ENCODE measurements around the gene MRPL48. TPM values are rescaled to one million over a fixed set of nuclear protein-coding genes. Genes with fewer than 3 reads are reported as not detected.
"Not testable (repeated sequence)": the region's sequence is repeated elsewhere in the genome, so short reads cannot be mapped to it uniquely, and the experiment has no call there.

MRPL48 gene
- total RNA-seq, 2 experiments from 2014 or later = 49.2 to 53.5 TPM

- Mint-ChIP-seq H3K4me3 (no peak overlapping the region), H3K27ac (no peak overlapping the region), H3K27me3 (ENCODE audit: low read depth) (no peaks in the 10 kb centered on the region), H3K9me3 (no peaks in the 10 kb centered on the region), H3K4me1 (ENCODE audit: low read depth) (peaks cover 43% of the 10 kb centered on the region), H3K36me3 (ENCODE audit: low read depth) (peaks cover 5% of the 10 kb centered on the region)
- no peak for DNase-seq
- intact Hi-C loops (cut with micrococcal nuclease) = no loop called here
- CTCF ChIA-PET = interaction anchor here (0.8 to 1.0 kb wide), 3 partner anchors 10 to 22 kb away, joined by 3 read pairs; no protein-coding TSS in a partner anchor
These were observed 30.1 kb upstream of the MRPL48 start for GRCh38 chr11:73757598-73757997.

- Mint-ChIP-seq H3K27me3 (ENCODE audit: low read depth) (no peaks in the 10 kb centered on the region), H3K4me1 (ENCODE audit: low read depth) (peaks cover 47% of the 10 kb centered on the region), H3K27ac (no peak overlapping the region), H3K36me3 (ENCODE audit: low read depth) (peaks cover 5% of the 10 kb centered on the region), H3K9me3 (no peaks in the 10 kb centered on the region), H3K4me3 (peak overlapping the region; percentile 34)
- DNase-seq = no peak
- CTCF ChIA-PET = interaction anchor here (0.7 to 0.8 kb wide), 2 partner anchors 17 to 863 kb away, joined by 3 read pairs; no protein-coding TSS in a partner anchor
- intact Hi-C loops (cut with micrococcal nuclease) = no loop called here
These were observed 29.2 kb upstream of the MRPL48 start for GRCh38 chr11:73758451-73758850.

DNA sequence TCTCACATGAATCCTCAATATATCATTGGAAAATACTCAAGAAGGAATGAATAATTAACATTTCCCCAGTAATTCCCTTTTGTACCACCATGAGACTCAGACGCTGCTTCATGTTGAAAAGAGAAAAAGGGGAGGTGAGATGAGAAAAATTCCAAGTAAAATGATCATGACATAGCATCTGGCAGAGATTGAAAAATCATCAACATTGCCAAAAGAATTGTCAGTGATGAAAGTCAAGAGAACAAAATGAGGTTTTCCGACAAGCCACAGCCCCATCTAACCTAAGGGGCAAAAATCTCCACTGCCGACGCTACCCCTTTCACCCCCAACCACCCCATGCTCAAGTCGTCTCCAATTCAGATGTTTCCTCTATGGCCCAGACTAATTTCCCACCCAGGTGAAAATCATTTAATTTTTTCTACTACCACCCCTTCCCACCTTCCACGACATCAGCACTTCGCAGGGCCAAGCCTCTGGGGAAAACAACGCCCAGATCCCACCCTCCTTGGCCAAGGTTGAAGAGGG lies 28.0 kb upstream of the MRPL48 start:
- CTCF ChIA-PET = no interaction called here
- H3K27ac Mint-ChIP-seq = peak overlapping the region; percentile 69
- H3K4me1 Mint-ChIP-seq (ENCODE audit: low read depth) = peaks cover 38% of the 10 kb centered on the region
- peaks cover 3% of the 10 kb centered on the region for H3K36me3 Mint-ChIP-seq (ENCODE audit: low read depth)
- intact Hi-C loops (cut with micrococcal nuclease) = loop anchor here (10.0 kb wide), 2 partner anchors 385 to 635 kb away; partner anchors contain the start of genes PGM2L1 and RELT
- DNase-seq = no peak
- H3K4me3 Mint-ChIP-seq = peak overlapping the region; percentile 88
- H3K9me3 Mint-ChIP-seq = no peaks in the 10 kb centered on the region
- H3K27me3 Mint-ChIP-seq (ENCODE audit: low read depth) = no peaks in the 10 kb centered on the region

DNA sequence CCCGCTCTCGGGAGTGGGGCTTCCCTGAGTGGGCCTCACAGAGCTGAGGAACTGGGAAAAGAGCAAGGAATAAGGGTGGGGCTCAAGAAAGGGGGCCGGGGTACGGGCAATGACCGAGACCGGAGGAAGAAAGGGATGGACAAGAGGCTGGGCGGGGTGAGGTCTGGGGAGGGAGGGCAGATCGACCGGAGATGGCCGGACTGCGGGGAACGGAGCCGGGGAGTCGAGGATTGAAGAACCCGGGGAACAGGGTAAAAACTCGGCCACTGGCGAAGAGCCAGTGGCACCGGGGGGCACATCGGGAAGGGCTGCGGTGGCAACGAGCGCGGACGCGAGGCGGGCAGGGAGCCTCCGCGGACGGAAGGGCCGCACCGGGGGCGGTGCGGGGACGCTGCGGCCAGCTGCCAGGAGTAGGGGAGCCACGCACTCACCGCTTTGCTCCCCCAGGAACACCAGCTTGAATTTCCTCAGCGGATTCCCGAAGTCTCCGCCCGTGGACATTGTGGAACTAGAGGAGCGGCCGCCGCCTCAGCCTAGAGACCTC lies 27.5 kb upstream of the MRPL48 start:
- Mint-ChIP-seq H3K36me3 (ENCODE audit: low read depth) (peaks cover 3% of the 10 kb centered on the region), H3K27ac (peak overlapping the region; percentile 69), H3K4me1 (ENCODE audit: low read depth) (peaks cover 38% of the 10 kb centered on the region), H3K4me3 (peak overlapping the region; percentile 88), H3K9me3 (no peaks in the 10 kb centered on the region), H3K27me3 (ENCODE audit: low read depth) (no peaks in the 10 kb centered on the region)
- DNase-seq = peak; percentile 12
- CTCF ChIA-PET = no interaction called here
- intact Hi-C loops (cut with micrococcal nuclease) = loop anchor here (10.0 kb wide), 2 partner anchors 385 to 635 kb away; partner anchors contain the start of genes PGM2L1 and RELT

DNA sequence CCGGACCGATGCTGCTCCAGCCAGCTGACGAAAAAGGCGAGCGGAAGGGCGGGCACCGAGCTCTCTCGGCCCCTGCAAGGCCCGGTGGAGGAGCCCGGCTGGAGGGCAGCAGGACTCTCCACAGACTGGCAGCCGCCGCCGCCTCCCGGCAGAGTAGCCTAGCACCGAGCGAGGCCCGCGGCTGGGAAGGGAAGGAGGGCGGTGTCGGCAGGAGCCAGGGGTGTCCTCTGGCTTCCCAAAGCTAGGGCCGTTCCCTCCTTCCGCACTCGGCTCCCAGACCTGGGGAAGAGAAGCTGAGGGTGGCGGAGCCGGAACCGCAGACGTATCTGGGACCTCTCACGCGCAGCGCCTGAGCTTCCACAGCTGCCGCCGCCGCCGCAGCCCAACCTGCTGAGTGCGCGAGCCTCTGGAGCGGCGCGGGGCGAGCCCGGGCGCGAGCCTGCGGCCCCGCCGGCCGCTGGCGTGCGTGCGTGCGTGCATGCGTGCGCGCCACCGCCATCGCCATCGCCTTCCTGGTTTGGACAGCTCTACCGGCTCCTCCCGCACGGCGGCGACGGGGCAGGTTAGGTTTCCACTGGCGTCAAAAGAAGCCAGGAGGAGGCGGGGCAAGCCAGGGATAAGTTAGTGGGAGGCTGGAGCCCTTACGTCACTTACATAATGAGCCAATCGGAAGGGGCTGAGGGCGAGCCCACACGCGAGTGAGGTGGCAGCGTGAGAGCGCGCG lies 26.8 kb upstream of the MRPL48 start, which contains the start of gene RAB6A:
Gene RAB6A (minus strand): TSS at position 396 of the 724 bp plus-strand sequence. CDS start 439 bp downstream, outside the sequence.
- peak; percentile 100 for DNase-seq
- intact Hi-C loops (cut with micrococcal nuclease) = loop anchor here (1.0 to 10.0 kb wide), 8 partner anchors 18 to 831 kb away; partner anchors contain the start of genes C2CD3, COA4, FAM168A and PAAF1
- Mint-ChIP-seq H3K9me3 (no peaks in the 10 kb centered on the region), H3K4me3 (peak within 1 kb of the TSS; percentile 88), H3K27me3 (ENCODE audit: low read depth) (no peaks in the 10 kb centered on the region), H3K4me1 (ENCODE audit: low read depth) (peaks cover 34% of the 10 kb centered on the region), H3K27ac (peak within 1 kb of the TSS; percentile 90), H3K36me3 (ENCODE audit: low read depth) (peaks cover 3% of the 10 kb centered on the region)
- CTCF ChIA-PET = interaction anchor here (0.5 to 1.5 kb wide), 2 partner anchors 18 to 130 kb away, joined by 3 to 10 read pairs; no protein-coding TSS in a partner anchor

DNA sequence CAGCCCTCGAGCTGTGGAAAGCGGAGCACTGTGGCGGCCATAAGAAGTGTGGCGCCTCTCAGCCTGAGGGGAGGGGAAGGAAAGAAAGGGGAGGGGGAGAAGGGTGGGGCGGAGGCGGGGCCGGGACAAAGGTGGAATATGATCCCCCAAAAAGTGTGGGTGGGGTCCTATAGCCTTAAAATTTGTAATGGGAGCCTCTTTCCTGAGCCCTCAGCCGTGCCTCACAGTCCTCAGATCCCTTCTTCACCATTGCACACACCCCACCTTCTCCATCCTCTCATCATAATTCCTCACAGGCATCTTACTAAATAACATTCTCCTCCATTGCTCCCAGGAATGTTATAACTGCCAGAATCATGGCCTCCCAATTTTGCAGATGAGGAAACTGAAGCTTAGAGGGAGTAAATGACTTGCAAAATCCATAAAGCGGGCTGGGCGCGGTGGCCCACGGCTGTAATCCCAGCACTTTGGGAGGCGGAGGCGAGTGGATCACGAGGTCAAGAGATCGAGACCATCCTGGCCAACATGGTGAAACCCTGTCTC lies 26.2 kb upstream of the MRPL48 start:
- H3K9me3 Mint-ChIP-seq = no peaks in the 10 kb centered on the region
- peaks cover 3% of the 10 kb centered on the region for H3K36me3 Mint-ChIP-seq (ENCODE audit: low read depth)
- no peaks in the 10 kb centered on the region for H3K27me3 Mint-ChIP-seq (ENCODE audit: low read depth)
- intact Hi-C loops (cut with micrococcal nuclease) = loop anchor here (1.0 to 10.0 kb wide), 8 partner anchors 18 to 831 kb away; partner anchors contain the start of genes C2CD3, COA4, FAM168A and PAAF1
- peaks cover 34% of the 10 kb centered on the region for H3K4me1 Mint-ChIP-seq (ENCODE audit: low read depth)
- H3K27ac Mint-ChIP-seq = peak overlapping the region; percentile 90
- CTCF ChIA-PET = interaction anchor here (0.5 to 1.5 kb wide), 3 partner anchors 17 to 131 kb away, joined by 3 to 10 read pairs (median 4); partner anchors contain the start of gene MRPL48
- peak overlapping the region; percentile 88 for H3K4me3 Mint-ChIP-seq
- DNase-seq = no peak

- intact Hi-C loops (cut with micrococcal nuclease) = loop anchor here (10.0 kb wide), 2 partner anchors 388 to 632 kb away; partner anchors contain the start of genes PGM2L1 and RELT
These were observed 24.9 kb upstream of the MRPL48 start for GRCh38 chr11:73762732-73763131.

DNA sequence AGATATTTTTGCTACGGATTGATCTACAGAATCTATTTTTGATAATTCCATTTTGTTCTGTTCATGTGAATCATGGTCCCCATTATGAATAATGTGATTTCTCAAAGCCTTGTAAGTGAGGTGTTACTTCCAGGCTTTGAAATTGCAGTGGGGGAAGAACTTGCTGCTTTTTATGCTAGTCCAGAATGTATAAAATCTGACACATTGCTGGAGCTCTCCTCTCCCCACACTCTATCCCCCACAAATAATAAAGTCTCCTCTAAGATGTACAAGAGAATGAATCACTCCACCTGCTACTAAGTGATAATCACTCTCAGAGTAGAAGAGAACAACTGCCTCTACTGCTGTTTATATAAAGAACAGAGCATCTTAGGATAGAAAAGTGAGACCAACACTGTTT lies 20.9 kb upstream of the MRPL48 start:
- H3K4me3 Mint-ChIP-seq = no peak overlapping the region
- H3K36me3 Mint-ChIP-seq (ENCODE audit: low read depth) = no peaks in the 10 kb centered on the region

More at GRCh38 chr11:73762732-73763131, 24.9 kb upstream of the MRPL48 start:
- no peak for DNase-seq
- Mint-ChIP-seq H3K27ac (no peak overlapping the region), H3K4me3 (no peak overlapping the region), H3K36me3 (ENCODE audit: low read depth) (peaks cover 2% of the 10 kb centered on the region), H3K9me3 (no peaks in the 10 kb centered on the region), H3K27me3 (ENCODE audit: low read depth) (peaks cover 4% of the 10 kb centered on the region), H3K4me1 (ENCODE audit: low read depth) (peaks cover 30% of the 10 kb centered on the region)
- CTCF ChIA-PET = interaction anchor here (0.8 to 1.0 kb wide), 3 partner anchors 21 to 25 kb away, joined by 4 to 6 read pairs (median 4); partner anchors contain the start of gene MRPL48

GRCh38 chr11:73770811-73771210 lies 16.9 kb upstream of the MRPL48 start:
- CTCF ChIA-PET; H3K9me3 Mint-ChIP-seq; H3K27me3 Mint-ChIP-seq (ENCODE audit: low read depth); H3K27ac Mint-ChIP-seq; DNase-seq; intact Hi-C loops (cut with micrococcal nuclease); H3K36me3 Mint-ChIP-seq (ENCODE audit: low read depth); H3K4me3 Mint-ChIP-seq; H3K4me1 Mint-ChIP-seq (ENCODE audit: low read depth): not testable (repeated sequence)

More for the DNA sequence above, 20.9 kb upstream of the MRPL48 start:
- Mint-ChIP-seq H3K4me1 (ENCODE audit: low read depth) (peaks cover 7% of the 10 kb centered on the region), H3K27me3 (ENCODE audit: low read depth) (peaks cover 4% of the 10 kb centered on the region), H3K9me3 (no peaks in the 10 kb centered on the region), H3K27ac (no peak overlapping the region)
- intact Hi-C loops (cut with micrococcal nuclease) = loop anchor here (10.0 kb wide), 2 partner anchors 392 to 628 kb away; partner anchors contain the start of genes PGM2L1 and RELT
- CTCF ChIA-PET = interaction anchor here (1.6 kb wide), 1 partner anchor 12 kb away, joined by 6 read pairs; no protein-coding TSS in a partner anchor
- DNase-seq = no peak

DNA sequence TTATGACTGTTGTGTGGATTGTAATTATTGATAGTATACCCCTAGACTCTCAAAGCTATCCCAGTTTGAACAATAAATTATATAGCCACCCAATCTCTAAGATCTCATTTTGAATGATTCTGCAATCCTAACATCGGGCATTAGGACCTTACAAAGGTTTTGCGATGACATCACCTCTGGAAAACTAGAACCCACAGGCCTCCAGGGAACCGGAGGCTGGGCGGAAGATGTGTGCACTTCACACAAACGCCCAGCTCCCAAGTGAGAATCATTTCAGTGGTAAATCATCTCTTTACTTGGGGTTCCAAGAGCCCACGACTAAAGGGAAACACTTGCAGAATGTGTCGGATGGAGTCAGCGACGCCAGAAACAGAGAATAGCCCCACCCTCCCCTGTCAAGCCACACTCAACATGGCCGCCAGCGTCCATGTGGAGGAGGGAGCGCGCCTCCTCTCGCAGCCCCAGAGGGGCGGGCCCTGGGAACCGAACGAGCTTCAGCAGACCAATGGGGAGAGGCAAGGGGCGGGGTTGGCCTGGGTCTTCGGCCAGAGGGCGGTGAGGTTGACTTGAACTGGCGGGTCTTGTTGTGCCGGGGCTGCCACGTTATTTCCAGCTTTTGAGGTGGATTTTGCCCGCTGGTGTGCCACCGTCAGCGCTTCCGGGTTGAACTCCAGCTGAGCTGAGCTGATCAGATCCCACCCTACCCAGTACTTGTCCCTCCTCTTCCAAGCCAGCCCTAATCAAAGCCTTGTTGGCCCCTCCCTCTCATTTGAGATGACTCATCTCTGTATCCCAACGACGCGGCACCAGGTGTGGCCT lies 8.4 kb upstream of the MRPL48 start:
- Mint-ChIP-seq H3K27me3 (ENCODE audit: low read depth) (no peaks in the 10 kb centered on the region), H3K4me1 (ENCODE audit: low read depth) (peaks cover 14% of the 10 kb centered on the region), H3K36me3 (ENCODE audit: low read depth) (no peaks in the 10 kb centered on the region), H3K4me3 (peak overlapping the region; percentile 85), H3K27ac (peak overlapping the region; percentile 98), H3K9me3 (no peaks in the 10 kb centered on the region)
- peak; percentile 99 for DNase-seq
- intact Hi-C loops (cut with micrococcal nuclease) = loop anchor here (1.0 to 5.0 kb wide), 7 partner anchors 9 to 713 kb away; partner anchors contain the start of genes C2CD3, COA4, FAM168A and LIPT2
- CTCF ChIA-PET = interaction anchor here (0.5 to 2.6 kb wide), 8 partner anchors 9 to 281 kb away, joined by 3 to 10 read pairs (median 4); partner anchors contain the start of gene RAB6A

- intact Hi-C loops (cut with micrococcal nuclease) = no loop called here
- Mint-ChIP-seq H3K27me3 (ENCODE audit: low read depth) (no peaks in the 10 kb centered on the region), H3K4me3 (no peak overlapping the region), H3K27ac (no peak overlapping the region), H3K4me1 (ENCODE audit: low read depth) (peaks cover 14% of the 10 kb centered on the region), H3K9me3 (no peaks in the 10 kb centered on the region), H3K36me3 (ENCODE audit: low read depth) (no peaks in the 10 kb centered on the region)
- CTCF ChIA-PET = no interaction called here
- no peak for DNase-seq
These were observed 6.4 kb upstream of the MRPL48 start for GRCh38 chr11:73781303-73781702.
